DOHH2 (cell line): ENCODE results near the gene TXLNB.

ENCODE experiments used
- EZH2phosphoT487 ChIP-seq: fragments of 200-600 bp; sonication (generic); IDR thresholded peaks from 2 replicates; pipeline ENCODE4 v1.6.1; 2017; ENCODE audit warnings: borderline replicate concordance, mild to moderate bottlenecking, antibody characterized with exemption, low read length, moderate library complexity, mixed read lengths
- TF ChIP-seq, protein P1 (sequence below): fragments of 200-600 bp; sonication (generic); IDR thresholded peaks from one replicate; pipeline ENCODE4 v1.5.1; 2014; ENCODE audit warnings: antibody characterized with exemption, mild to moderate bottlenecking, low read depth, low read length; ENCODE audit not compliant: poor library complexity, severe bottlenecking

DNA sequence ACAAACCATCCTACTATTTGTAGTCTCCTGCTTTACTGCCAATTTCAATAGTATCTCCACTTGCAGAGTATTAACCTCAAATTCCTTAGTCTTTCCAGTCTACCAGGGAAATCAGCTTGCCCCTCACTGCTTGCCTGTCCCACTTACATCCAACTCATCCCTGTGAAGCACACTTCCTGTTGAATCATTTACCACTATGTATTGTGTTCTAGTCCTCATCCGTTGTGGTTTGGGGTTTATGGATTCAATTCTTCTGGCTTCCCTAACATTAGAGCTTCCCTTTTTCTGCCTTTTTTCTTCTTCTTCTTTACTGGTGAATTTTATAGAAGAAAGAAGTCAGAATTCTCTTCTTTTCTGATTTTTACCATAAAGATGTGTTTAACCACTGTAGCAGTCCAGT lies 5.1 kb upstream of the TXLNB start:
- TF ChIP-seq, protein P1, sequence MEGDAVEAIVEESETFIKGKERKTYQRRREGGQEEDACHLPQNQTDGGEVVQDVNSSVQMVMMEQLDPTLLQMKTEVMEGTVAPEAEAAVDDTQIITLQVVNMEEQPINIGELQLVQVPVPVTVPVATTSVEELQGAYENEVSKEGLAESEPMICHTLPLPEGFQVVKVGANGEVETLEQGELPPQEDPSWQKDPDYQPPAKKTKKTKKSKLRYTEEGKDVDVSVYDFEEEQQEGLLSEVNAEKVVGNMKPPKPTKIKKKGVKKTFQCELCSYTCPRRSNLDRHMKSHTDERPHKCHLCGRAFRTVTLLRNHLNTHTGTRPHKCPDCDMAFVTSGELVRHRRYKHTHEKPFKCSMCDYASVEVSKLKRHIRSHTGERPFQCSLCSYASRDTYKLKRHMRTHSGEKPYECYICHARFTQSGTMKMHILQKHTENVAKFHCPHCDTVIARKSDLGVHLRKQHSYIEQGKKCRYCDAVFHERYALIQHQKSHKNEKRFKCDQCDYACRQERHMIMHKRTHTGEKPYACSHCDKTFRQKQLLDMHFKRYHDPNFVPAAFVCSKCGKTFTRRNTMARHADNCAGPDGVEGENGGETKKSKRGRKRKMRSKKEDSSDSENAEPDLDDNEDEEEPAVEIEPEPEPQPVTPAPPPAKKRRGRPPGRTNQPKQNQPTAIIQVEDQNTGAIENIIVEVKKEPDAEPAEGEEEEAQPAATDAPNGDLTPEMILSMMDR = no peak
- TF ChIP-seq EZH2phosphoT487 = no peak
